ENCODE data around the gene TNFSF12.
"Not testable (repeated sequence)": the region's sequence is repeated elsewhere in the genome, so short reads cannot be mapped to it uniquely, and the experiment has no call there.

TNFSF12 gene

GRCh38 chr17:7590743-7591142, 41.9 kb downstream of the TNFSF12 start:
- in situ Hi-C loops (cut with MboI; ENCODE audit: low sequenced_read_pairs, unreplicated experiment), result no loop called here
- no peak for DNase-seq (ENCODE audit: low spot score)
- no peak for TF ChIP-seq CTCF (IDR thresholded peaks at IDR 0.05; ENCODE audit: borderline replicate concordance, control extremely low read depth, extremely low read depth, insufficient read depth, missing control alignments)

- no peak for TF ChIP-seq CTCF (IDR thresholded peaks at IDR 0.05; ENCODE audit: borderline replicate concordance, control extremely low read depth, extremely low read depth, insufficient read depth, missing control alignments)
- DNase-seq (ENCODE audit: low spot score), result no peak
- in situ Hi-C loops (cut with MboI; ENCODE audit: low sequenced_read_pairs, unreplicated experiment), result no loop called here
These were observed 42.7 kb downstream of the TNFSF12 start for GRCh38 chr17:7591596-7591995.

GRCh38 chr17:7592422-7593021, 43.7 kb downstream of the TNFSF12 start:
- no peak for TF ChIP-seq CTCF (IDR thresholded peaks at IDR 0.05; ENCODE audit: borderline replicate concordance, control extremely low read depth, extremely low read depth, insufficient read depth, missing control alignments)
- in situ Hi-C loops (cut with MboI; ENCODE audit: low sequenced_read_pairs, unreplicated experiment), result no loop called here
- DNase-seq (ENCODE audit: low spot score), result no peak

GRCh38 chr17:7593296-7593695, 44.4 kb downstream of the TNFSF12 start:
- in situ Hi-C loops (cut with MboI; ENCODE audit: low sequenced_read_pairs, unreplicated experiment), result no loop called here
- DNase-seq (ENCODE audit: low spot score), result no peak
- no peak for TF ChIP-seq CTCF (IDR thresholded peaks at IDR 0.05; ENCODE audit: borderline replicate concordance, control extremely low read depth, extremely low read depth, insufficient read depth, missing control alignments)

GRCh38 chr17:7597561-7597960, 48.7 kb downstream of the TNFSF12 start:
- in situ Hi-C loops (cut with MboI; ENCODE audit: low sequenced_read_pairs, unreplicated experiment); DNase-seq (ENCODE audit: low spot score): not testable (repeated sequence)

- in situ Hi-C loops (cut with MboI; ENCODE audit: low sequenced_read_pairs, unreplicated experiment), result no loop called here
- DNase-seq (ENCODE audit: low spot score), result no peak
- no peak for TF ChIP-seq CTCF (IDR thresholded peaks at IDR 0.05; ENCODE audit: borderline replicate concordance, control extremely low read depth, extremely low read depth, insufficient read depth, missing control alignments)
These were observed 57.4 kb downstream of the TNFSF12 start for GRCh38 chr17:7606280-7606679.
